GM21390 (cell line): ENCODE data around the gene HMGCS1.
"Not testable (repeated sequence)": the region's sequence is repeated elsewhere in the genome, so short reads cannot be mapped to it uniquely, and the experiment has no call there.

Source experiments
- ATAC-seq: cut with Tn5 transposase; IDR thresholded peaks from one replicate; pipeline ENCODE4 v1.9.1; 2021; ENCODE audit not compliant: unreplicated experiment

Gene HMGCS1

GRCh38 chr5:43313035-43313853 is at the start of gene HMGCS1:
Gene HMGCS1 (minus strand): TSS chr5:43313412. CDS start chr5:43298965, 14,447 bp downstream.
- ATAC-seq, result peak; percentile 94

- no peak for ATAC-seq
Observed at GRCh38 chr5:43358726-43359125, 45.5 kb upstream of the HMGCS1 start.

GRCh38 chr5:43358301-43358700 is 45.1 kb upstream of the HMGCS1 start:
- ATAC-seq, result no peak

- no peak for ATAC-seq
Observed at GRCh38 chr5:43357878-43358281, 44.7 kb upstream of the HMGCS1 start.

GRCh38 chr5:43357067-43357466 is 43.9 kb upstream of the HMGCS1 start:
- ATAC-seq, result no peak

- no peak for ATAC-seq
Observed at GRCh38 chr5:43354774-43355173, 41.6 kb upstream of the HMGCS1 start.

GRCh38 chr5:43353668-43354067 is 40.5 kb upstream of the HMGCS1 start:
- no peak for ATAC-seq

- no peak for ATAC-seq
Observed at GRCh38 chr5:43352915-43353314, 39.7 kb upstream of the HMGCS1 start.

GRCh38 chr5:43352131-43352530 is 38.9 kb upstream of the HMGCS1 start:
- no peak for ATAC-seq

- ATAC-seq, result no peak
Observed at GRCh38 chr5:43348861-43349363, 35.7 kb upstream of the HMGCS1 start.

GRCh38 chr5:43348207-43348606 is 35.0 kb upstream of the HMGCS1 start:
- no peak for ATAC-seq

- ATAC-seq, result no peak
Observed at GRCh38 chr5:43338862-43339261, 25.6 kb upstream of the HMGCS1 start.

- ATAC-seq, result no peak
Observed at GRCh38 chr5:43336159-43336558, 22.9 kb upstream of the HMGCS1 start.

GRCh38 chr5:43335681-43336080 is 22.5 kb upstream of the HMGCS1 start:
- ATAC-seq, result no peak

GRCh38 chr5:43332401-43332800 is 19.2 kb upstream of the HMGCS1 start:
- ATAC-seq, result no peak

- not testable (repeated sequence) for ATAC-seq
Observed at GRCh38 chr5:43325624-43326023, 12.4 kb upstream of the HMGCS1 start.

GRCh38 chr5:43323488-43323887 is 10.3 kb upstream of the HMGCS1 start:
- not testable (repeated sequence) for ATAC-seq

GRCh38 chr5:43320846-43321245 is 7.6 kb upstream of the HMGCS1 start:
- no peak for ATAC-seq

- no peak for ATAC-seq
Observed at GRCh38 chr5:43316421-43316820, 3.2 kb upstream of the HMGCS1 start.

GRCh38 chr5:43315682-43316081 is 2.5 kb upstream of the HMGCS1 start:
- ATAC-seq, result no peak

- ATAC-seq, result no peak
Observed at GRCh38 chr5:43315263-43315662, 2.1 kb upstream of the HMGCS1 start.

- no peak for ATAC-seq
Observed at GRCh38 chr5:43314724-43315123, 1.5 kb upstream of the HMGCS1 start.
